NB4 (cell line): Measurements from ENCODE around the gene IL16.

Experiments used
- MYC ChIP-seq: IDR thresholded peaks from 2 replicates; pipeline ENCODE4 v1.6.1; 2011; ENCODE audit warnings: low read depth, low read length
- POLR2A ChIP-seq: IDR thresholded peaks from 2 replicates; pipeline ENCODE4 v1.6.1; 2011; ENCODE audit warnings: mild to moderate bottlenecking; ENCODE audit not compliant: insufficient read length; ENCODE audit errors: extremely low read depth
- TF ChIP-seq, protein P1 (sequence below): IDR thresholded peaks from one replicate; pipeline ENCODE4 v1.5.1; 2012; ENCODE audit warnings: low read depth, low read length
- TF ChIP-seq, protein P2 (sequence below): IDR thresholded peaks from 2 replicates; pipeline ENCODE4 v1.6.1; 2011; ENCODE audit warnings: low read depth, low read length

DNA sequence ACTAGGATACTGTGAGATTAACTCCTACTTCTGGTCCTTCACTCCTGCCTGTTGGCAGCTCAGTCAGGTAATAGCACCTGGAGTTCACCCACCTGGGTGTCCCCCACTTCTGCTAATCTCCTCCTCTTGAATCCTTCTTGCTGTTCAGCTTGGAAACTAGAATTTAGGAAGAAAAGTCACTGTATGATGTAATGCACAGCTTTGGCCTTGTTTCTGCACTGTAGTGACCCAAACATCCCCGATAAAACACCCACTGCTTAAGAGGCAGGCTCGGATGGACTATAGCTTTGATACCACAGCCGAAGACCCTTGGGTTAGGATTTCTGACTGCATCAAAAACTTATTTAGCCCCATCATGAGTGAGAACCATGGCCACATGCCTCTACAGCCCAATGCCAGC lies 102.5 kb downstream of the IL16 start:
- TF ChIP-seq, protein P1, sequence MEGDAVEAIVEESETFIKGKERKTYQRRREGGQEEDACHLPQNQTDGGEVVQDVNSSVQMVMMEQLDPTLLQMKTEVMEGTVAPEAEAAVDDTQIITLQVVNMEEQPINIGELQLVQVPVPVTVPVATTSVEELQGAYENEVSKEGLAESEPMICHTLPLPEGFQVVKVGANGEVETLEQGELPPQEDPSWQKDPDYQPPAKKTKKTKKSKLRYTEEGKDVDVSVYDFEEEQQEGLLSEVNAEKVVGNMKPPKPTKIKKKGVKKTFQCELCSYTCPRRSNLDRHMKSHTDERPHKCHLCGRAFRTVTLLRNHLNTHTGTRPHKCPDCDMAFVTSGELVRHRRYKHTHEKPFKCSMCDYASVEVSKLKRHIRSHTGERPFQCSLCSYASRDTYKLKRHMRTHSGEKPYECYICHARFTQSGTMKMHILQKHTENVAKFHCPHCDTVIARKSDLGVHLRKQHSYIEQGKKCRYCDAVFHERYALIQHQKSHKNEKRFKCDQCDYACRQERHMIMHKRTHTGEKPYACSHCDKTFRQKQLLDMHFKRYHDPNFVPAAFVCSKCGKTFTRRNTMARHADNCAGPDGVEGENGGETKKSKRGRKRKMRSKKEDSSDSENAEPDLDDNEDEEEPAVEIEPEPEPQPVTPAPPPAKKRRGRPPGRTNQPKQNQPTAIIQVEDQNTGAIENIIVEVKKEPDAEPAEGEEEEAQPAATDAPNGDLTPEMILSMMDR, result no peak
- TF ChIP-seq POLR2A (no peak), MYC (no peak)
- TF ChIP-seq, protein P2, sequence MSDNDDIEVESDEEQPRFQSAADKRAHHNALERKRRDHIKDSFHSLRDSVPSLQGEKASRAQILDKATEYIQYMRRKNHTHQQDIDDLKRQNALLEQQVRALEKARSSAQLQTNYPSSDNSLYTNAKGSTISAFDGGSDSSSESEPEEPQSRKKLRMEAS, result no peak
